K562 (cell line): ENCODE results near the gene ANKRD11. TPM values are rescaled to one million over a fixed set of nuclear protein-coding genes. Genes with fewer than 3 reads are reported as not detected.

Experiments used
- ATAC-seq: fragments of 200-7000 bp; cut with Tn5 transposase; 3 replicates; pipeline ENCODE4 v1.9.1; 2020; ENCODE audit warnings: moderate library complexity
- BruUV-seq: library from RNA; stranded (reverse); fragments of 400-500 nt; replicated peaks from 2 replicates; lab custom pipeline; 2021; lab: Mats Ljungman, UMichigan
- CTCF ChIA-PET: fragments of 300-600 bp; formaldehyde crosslinking; extraction: SDS; loops from one replicate; lab custom pipeline; 2021; ENCODE audit warnings: low intra/inter-chr PET ratio; lab: Yijun Ruan, JAX
- POLR2A ChIA-PET: fragments of 300-600, 350-650 bp; sonication (Branson Sonifier 250); formaldehyde crosslinking; extraction: SDS; loops from one replicate; lab custom pipeline; 2021; ENCODE audit warnings: antibody characterized with exemption, inconsistent platforms; lab: Yijun Ruan, JAX
- DNase-seq, 4 experiments: peaks; one replicate each; pipeline versions ENCODE4 v3.0.0 to v3.0.0-alpha.2; 2011 to 2018; ENCODE audit warnings: low spot score in 3 of 4, mixed read lengths in 3 of 4; ENCODE audit errors: extremely low read depth in 1 of 4
- FAIRE-seq: peaks from 2 replicates; lab custom pipeline; 2011; peaks lifted over from hg19 to GRCh38; lab: Jason Lieb, UNC
- H2AFZ ChIP-seq: 2 replicates; pipeline ENCODE4 v1.6.0; 2011; ENCODE audit warnings: low read depth, low read length, control low read depth, inconsistent platforms
- H3K27ac ChIP-seq: fragments of 200-600 bp; 3 replicates; pipeline ENCODE4 v1.8.0; 2011; ENCODE audit warnings: low read depth, mild to moderate bottlenecking, control low read depth, inconsistent platforms, low read length, moderate library complexity, mixed read lengths; ENCODE audit errors: extremely low read depth
- H3K27me3 ChIP-seq, 2 experiments: fragments of 300-600 bp in 1 of 2; 2 replicates in 1 of 2; 3 replicates in 1 of 2; pipeline versions ENCODE4 v1.6.0 to v1.8.0; 2011; ENCODE audit warnings: inconsistent platforms in 2 of 2, low read length in 2 of 2, mild to moderate bottlenecking in 1 of 2, mixed read lengths in 1 of 2, moderate library complexity in 1 of 2; ENCODE audit not compliant: control insufficient read depth in 2 of 2, insufficient read depth in 2 of 2
- H3K36me3 ChIP-seq: fragments of 300-600 bp; 3 replicates; pipeline ENCODE4 v1.8.0; 2011; ENCODE audit warnings: mild to moderate bottlenecking, low read length, inconsistent platforms; ENCODE audit not compliant: control insufficient read depth, insufficient read depth
- H3K4me1 ChIP-seq, 2 experiments: fragments of 200-600 bp in 1 of 2; replicated peaks in 1 of 2; 2 replicates in 1 of 2; 3 replicates in 1 of 2; pipeline versions ENCODE4 v1.5.1 to v1.8.0; 2011; ENCODE audit warnings: inconsistent platforms in 2 of 2, low read length in 2 of 2, mild to moderate bottlenecking in 1 of 2, mixed read lengths in 1 of 2, moderate library complexity in 1 of 2; ENCODE audit not compliant: control insufficient read depth in 2 of 2, insufficient read depth in 2 of 2
- H3K4me2 ChIP-seq: 2 replicates; pipeline ENCODE4 v1.6.1; 2011; ENCODE audit warnings: low read length, control low read depth, inconsistent platforms, mixed read lengths; ENCODE audit not compliant: insufficient read depth
- H3K4me3 ChIP-seq: fragments of 200-600 bp; sonication (generic), shearing (Covaris generic); 2 replicates; pipeline ENCODE4 v1.5.1; 2016; ENCODE audit warnings: control low read depth, inconsistent platforms
- H3K79me2 ChIP-seq: fragments of 200-600 bp; 3 replicates; pipeline ENCODE4 v1.8.0; 2011; ENCODE audit warnings: low read length, inconsistent platforms; ENCODE audit not compliant: control insufficient read depth, insufficient read depth
- H3K9ac ChIP-seq, 2 experiments: 2 replicates each; pipeline versions ENCODE4 v1.6.0 to v1.6.1; 2011; ENCODE audit warnings: low read depth in 2 of 2, low read length in 2 of 2, control low read depth in 1 of 2, inconsistent platforms in 1 of 2, mild to moderate bottlenecking in 1 of 2, mixed read lengths in 1 of 2; ENCODE audit not compliant: insufficient read depth in 1 of 2
- H3K9me1 ChIP-seq: one replicate; pipeline ENCODE4 v1.6.0; 2011; ENCODE audit warnings: inconsistent platforms, mild to moderate bottlenecking, low read length, moderate library complexity; ENCODE audit not compliant: control insufficient read depth, insufficient read depth
- H3K9me3 ChIP-seq: replicated peaks from 2 replicates; pipeline ENCODE4 v1.5.1; 2011; ENCODE audit warnings: low read depth, low read length, inconsistent platforms; ENCODE audit not compliant: control insufficient read depth, insufficient read depth
- H4K20me1 ChIP-seq: replicated peaks from 2 replicates; pipeline ENCODE4 v1.6.1; 2011; ENCODE audit warnings: low read length, inconsistent platforms, mixed read lengths; ENCODE audit not compliant: control insufficient read depth, insufficient read depth
- FUS ChIP-seq: fragments of 200-400 bp; formaldehyde crosslinking; optimal IDR thresholded peaks from 2 replicates; pipeline ENCODE3; 2017; ENCODE audit warnings: low read depth, low read length
- KAT2B ChIP-seq: IDR thresholded peaks from one replicate; pipeline ENCODE4 v1.6.1; 2012; ENCODE audit warnings: low read depth, mild to moderate bottlenecking, control low read depth, inconsistent platforms, low read length, moderate library complexity
- KDM4B ChIP-seq, 2 experiments: fragments of 450-650 bp in 1 of 2; sonication (generic) in 1 of 2; IDR thresholded peaks; 2 replicates each; pipeline ENCODE4 v1.6.1; 2016 to 2017; ENCODE audit warnings: borderline replicate concordance in 2 of 2, antibody characterized with exemption in 1 of 2, low read depth in 1 of 2, mild to moderate bottlenecking in 1 of 2
- MCM2 ChIP-seq: fragments of 450-650 bp; IDR thresholded peaks from 2 replicates; pipeline ENCODE4 v1.6.1; 2017; ENCODE audit warnings: low read depth, mild to moderate bottlenecking
- WGBS: fragments of 100-300 bp; shearing (Covaris generic); methylation state at CpG from one replicate; pipeline ENCODE4 v1.1.6; 2016; ENCODE audit warnings: low coverage, mixed read lengths; ENCODE audit not compliant: insufficient coverage; ENCODE audit errors: missing lambda C conversion rate; 5-methylcytosine and 5-hydroxymethylcytosine counted together
- in situ Hi-C: fragments of 300-500 bp; cut with MboI; formaldehyde crosslinking; loops from 4 replicates; pipeline ENCODE4 v1.15.0; 2018; ENCODE audit warnings: inconsistent platforms, mixed read lengths
- intact Hi-C: fragments of 100-400 bp; cut with micrococcal nuclease; formaldehyde crosslinking; loops from 2 replicates; pipeline ENCODE4 v1.14.2; 2022
- polyA plus RNA-seq, 8 experiments: library from polyadenylated mRNA; depleted of rRNA in 4 of 8; stranded (reverse) in 5 of 8; unstranded in 3 of 8; fragments of >200 nt; fragmentation: Nextera tagmentation in 2 of 8; fragmentation: Illumina TruSeq in 1 of 8; extraction: Ambion mirVana in 2 of 8; extraction: Trizol in 1 of 8; gene quantifications; 2 replicates each; pipeline versions ENCODE4 v1.2.1 to v1.2.3, GENCODE V29; 2011 to 2014; ENCODE audit warnings: inconsistent platforms in 1 of 8, missing spikeins in 1 of 8
- total RNA-seq, 7 experiments: library from RNA; depleted of rRNA in 6 of 7; stranded (reverse); fragments of >200 nt in 6 of 7; fragmentation: Illumina TruSeq in 2 of 7; extraction: Trizol in 2 of 7; gene quantifications; 2 replicates each; pipeline versions ENCODE4 v1.2.1 to v1.2.3, GENCODE V29; 2011 to 2021; ENCODE audit warnings: low replicate concordance in 1 of 7
- TF ChIP-seq, protein P1 (sequence below): fragments of 250-450 bp; sonication (Bioruptor Pico); IDR thresholded peaks from 2 replicates; pipeline ENCODE4 v1.8.0; 2022; ENCODE audit warnings: inconsistent platforms
- TF ChIP-seq, protein P2 (sequence below): fragments of 450-650 bp; formaldehyde crosslinking; IDR thresholded peaks from 2 replicates; pipeline ENCODE4 v1.4.0; 2020; ENCODE audit warnings: mild to moderate bottlenecking, mixed read lengths
- TF ChIP-seq, protein P3 (sequence below): fragments of 450-650 bp; formaldehyde crosslinking; IDR thresholded peaks from 2 replicates; pipeline ENCODE4 v1.4.0; 2020; ENCODE audit warnings: mild to moderate bottlenecking, moderate library complexity
- TF ChIP-seq, protein P4 (sequence below): sonication (generic); formaldehyde crosslinking; IDR thresholded peaks from 2 replicates; pipeline ENCODE4 v1.8.1; 2022; ENCODE audit warnings: missing genetic modification reagents

The ANKRD11 gene
- total and polyA plus RNA-seq, 9 of the 15 experiments (the other 6 are each of a cell fraction or from before 2014, with no cell fraction given), result 4.7 to 126 (median 31.7) TPM

DNA sequence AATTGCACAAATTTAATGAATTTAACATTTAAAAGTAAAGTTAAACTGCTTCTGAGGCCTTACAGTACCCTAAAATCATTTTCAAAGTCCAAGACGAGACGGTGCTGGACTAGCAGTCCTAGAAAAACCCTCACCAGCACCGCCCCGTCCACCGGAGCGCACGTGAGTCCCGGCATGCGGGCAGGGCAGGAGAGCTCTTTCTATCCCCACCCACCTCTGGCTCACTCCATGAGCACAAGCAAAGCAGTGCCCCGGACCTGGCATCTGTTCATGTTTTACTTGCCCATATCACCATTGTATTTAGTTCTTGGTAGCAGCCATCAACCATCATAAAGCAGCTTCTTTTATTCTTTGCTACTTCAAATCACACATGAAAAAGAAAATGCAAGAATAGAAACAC, 41.7 kb downstream of the ANKRD11 start:
- intact Hi-C loops, result no loop called here
- no TSS peak for BruUV-seq
- FAIRE-seq, result no peak

DNA sequence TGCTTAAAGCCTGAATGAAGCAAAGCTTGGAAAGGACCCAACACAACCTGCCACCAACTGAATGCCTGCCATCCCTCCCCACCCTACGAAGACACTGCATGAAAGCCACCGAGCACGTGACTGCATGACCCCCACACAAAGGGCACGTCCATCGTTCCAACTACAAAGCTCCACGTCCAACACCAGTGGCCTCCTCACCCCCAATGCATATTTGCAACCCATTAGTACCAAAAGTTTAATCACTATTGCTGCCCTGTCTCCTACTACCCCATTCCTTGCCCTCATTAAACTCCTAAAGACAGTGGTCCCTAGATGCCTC, 43.4 kb downstream of the ANKRD11 start:
- Histone ChIP-seq H3K27me3 (no peaks in the 10 kb centered on the region), H3K9ac (peak overlapping the region in 1 of 2 experiments; percentile 76; a peak in 2 of 4 replicates), H3K9me3 (no peaks in the 10 kb centered on the region), H3K36me3 (peaks cover 2% of the 10 kb centered on the region; the same call in 1 of the 3 replicates), H2AFZ (no peak overlapping the region), H3K9me1 (peaks cover 26% of the 10 kb centered on the region), H3K4me2 (peak overlapping the region; percentile 34; the same call in 1 of the 2 replicates), H3K4me1 (peaks cover 46 to 51% of the 10 kb centered on the region in 2 experiments), H3K27ac (no peak overlapping the region), H3K4me3 (no peak overlapping the region), H3K79me2 (peaks cover 100% of the 10 kb centered on the region), H4K20me1 (peaks cover 92% of the 10 kb centered on the region)
- BruUV-seq, result no TSS peak
- no peak for FAIRE-seq
- intact Hi-C loops, result no loop called here
- WGBS, result 28% methylated on average over 6 of the region's 6 CpGs
- in situ Hi-C loops, result no loop called here
- DNase-seq, result no peak
- no peak for ATAC-seq
- ChIA-PET CTCF (no interaction called here), POLR2A (interaction anchor here (0.6 to 1.8 kb wide), 9 partner anchors 8 to 1156 kb away, joined by 3 to 7 read pairs (median 4); no protein-coding TSS in a partner anchor)
- TF ChIP-seq, protein P1, sequence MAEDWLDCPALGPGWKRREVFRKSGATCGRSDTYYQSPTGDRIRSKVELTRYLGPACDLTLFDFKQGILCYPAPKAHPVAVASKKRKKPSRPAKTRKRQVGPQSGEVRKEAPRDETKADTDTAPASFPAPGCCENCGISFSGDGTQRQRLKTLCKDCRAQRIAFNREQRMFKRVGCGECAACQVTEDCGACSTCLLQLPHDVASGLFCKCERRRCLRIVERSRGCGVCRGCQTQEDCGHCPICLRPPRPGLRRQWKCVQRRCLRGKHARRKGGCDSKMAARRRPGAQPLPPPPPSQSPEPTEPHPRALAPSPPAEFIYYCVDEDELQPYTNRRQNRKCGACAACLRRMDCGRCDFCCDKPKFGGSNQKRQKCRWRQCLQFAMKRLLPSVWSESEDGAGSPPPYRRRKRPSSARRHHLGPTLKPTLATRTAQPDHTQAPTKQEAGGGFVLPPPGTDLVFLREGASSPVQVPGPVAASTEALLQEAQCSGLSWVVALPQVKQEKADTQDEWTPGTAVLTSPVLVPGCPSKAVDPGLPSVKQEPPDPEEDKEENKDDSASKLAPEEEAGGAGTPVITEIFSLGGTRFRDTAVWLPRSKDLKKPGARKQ (CRISPR knock-in tag), result no peak
- no peak for TF ChIP-seq FUS
- TF ChIP-seq, protein P2, sequence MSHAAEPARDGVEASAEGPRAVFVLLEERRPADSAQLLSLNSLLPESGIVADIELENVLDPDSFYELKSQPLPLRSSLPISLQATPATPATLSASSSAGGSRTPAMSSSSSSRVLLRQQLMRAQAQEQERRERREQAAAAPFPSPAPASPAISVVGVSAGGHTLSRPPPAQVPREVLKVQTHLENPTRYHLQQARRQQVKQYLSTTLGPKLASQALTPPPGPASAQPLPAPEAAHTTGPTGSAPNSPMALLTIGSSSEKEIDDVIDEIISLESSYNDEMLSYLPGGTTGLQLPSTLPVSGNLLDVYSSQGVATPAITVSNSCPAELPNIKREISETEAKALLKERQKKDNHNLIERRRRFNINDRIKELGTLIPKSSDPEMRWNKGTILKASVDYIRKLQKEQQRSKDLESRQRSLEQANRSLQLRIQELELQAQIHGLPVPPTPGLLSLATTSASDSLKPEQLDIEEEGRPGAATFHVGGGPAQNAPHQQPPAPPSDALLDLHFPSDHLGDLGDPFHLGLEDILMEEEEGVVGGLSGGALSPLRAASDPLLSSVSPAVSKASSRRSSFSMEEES (CRISPR knock-in tag), result no peak; the same call in 1 of the 2 replicates
- no peak for TF ChIP-seq MCM2
- TF ChIP-seq, protein P3, sequence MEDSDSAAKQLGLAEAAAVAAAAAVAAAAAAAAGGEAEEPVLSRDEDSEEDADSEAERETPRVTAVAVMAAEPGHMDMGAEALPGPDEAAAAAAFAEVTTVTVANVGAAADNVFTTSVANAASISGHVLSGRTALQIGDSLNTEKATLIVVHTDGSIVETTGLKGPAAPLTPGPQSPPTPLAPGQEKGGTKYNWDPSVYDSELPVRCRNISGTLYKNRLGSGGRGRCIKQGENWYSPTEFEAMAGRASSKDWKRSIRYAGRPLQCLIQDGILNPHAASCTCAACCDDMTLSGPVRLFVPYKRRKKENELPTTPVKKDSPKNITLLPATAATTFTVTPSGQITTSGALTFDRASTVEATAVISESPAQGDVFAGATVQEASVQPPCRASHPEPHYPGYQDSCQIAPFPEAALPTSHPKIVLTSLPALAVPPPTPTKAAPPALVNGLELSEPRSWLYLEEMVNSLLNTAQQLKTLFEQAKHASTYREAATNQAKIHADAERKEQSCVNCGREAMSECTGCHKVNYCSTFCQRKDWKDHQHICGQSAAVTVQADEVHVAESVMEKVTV, result no peak
- TF ChIP-seq KDM4B (IDR thresholded peaks at IDR 0.05; ENCODE audit: borderline replicate concordance in 2 of 2, low read depth in 1 of 2), result no peak

More for the DNA sequence above, 41.7 kb downstream of the ANKRD11 start:
- in situ Hi-C loops, result no loop called here
- ChIA-PET CTCF (no interaction called here), POLR2A (no interaction called here)
- 81% methylated on average over 9 of the region's 10 CpGs for WGBS
- Histone ChIP-seq H3K4me2 (no peak overlapping the region), H3K36me3 (peaks cover 2% of the 10 kb centered on the region; the same call in 1 of the 3 replicates), H3K4me3 (no peak overlapping the region), H3K27ac (no peak overlapping the region), H3K27me3 (no peaks in the 10 kb centered on the region), H3K9ac (no peak overlapping the region; a peak in 1 of 4 replicates), H3K4me1 (peaks cover 39 to 51% of the 10 kb centered on the region in 2 experiments), H2AFZ (no peak overlapping the region), H3K9me3 (no peaks in the 10 kb centered on the region), H3K79me2 (peaks cover 100% of the 10 kb centered on the region), H3K9me1 (peaks cover 20% of the 10 kb centered on the region), H4K20me1 (peaks cover 91% of the 10 kb centered on the region)
- ATAC-seq (no peak), DNase-seq (no peak)
- TF ChIP-seq KAT2B, result no peak
- TF ChIP-seq, protein P4, sequence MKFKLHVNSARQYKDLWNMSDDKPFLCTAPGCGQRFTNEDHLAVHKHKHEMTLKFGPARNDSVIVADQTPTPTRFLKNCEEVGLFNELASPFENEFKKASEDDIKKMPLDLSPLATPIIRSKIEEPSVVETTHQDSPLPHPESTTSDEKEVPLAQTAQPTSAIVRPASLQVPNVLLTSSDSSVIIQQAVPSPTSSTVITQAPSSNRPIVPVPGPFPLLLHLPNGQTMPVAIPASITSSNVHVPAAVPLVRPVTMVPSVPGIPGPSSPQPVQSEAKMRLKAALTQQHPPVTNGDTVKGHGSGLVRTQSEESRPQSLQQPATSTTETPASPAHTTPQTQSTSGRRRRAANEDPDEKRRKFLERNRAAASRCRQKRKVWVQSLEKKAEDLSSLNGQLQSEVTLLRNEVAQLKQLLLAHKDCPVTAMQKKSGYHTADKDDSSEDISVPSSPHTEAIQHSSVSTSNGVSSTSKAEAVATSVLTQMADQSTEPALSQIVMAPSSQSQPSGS (CRISPR knock-in tag), result 0 out of 2 replicates have a peak, but pooled peaks have one; percentile 22
